Stimulated activated CD8-positive, alpha-beta memory T cell treated with anti-CD3 and anti-CD28 coated beads, Interleukin-7, amount 100 ng/mL, for 48 hours (primary cell): Measurements from ENCODE around the gene LRRC52.
A peak's percentile ranks its signal among the peaks of the same experiment; 100 is the strongest.
"Not testable (repeated sequence)": the region's sequence is repeated elsewhere in the genome, so short reads cannot be mapped to it uniquely, and the experiment has no call there.

Experiments used
- DNase-seq, 2 donors: peaks; one replicate each; pipeline ENCODE4 v3.0.0-alpha.2; 2020; ENCODE audit warnings: low read depth in 1 of 2; ENCODE audit errors: extremely low read depth in 1 of 2

LRRC52 gene

GRCh38 chr1:165580931-165581871 is 37.4 kb downstream of the LRRC52 start:
- no peak for DNase-seq

GRCh38 chr1:165581926-165582325 is 38.1 kb downstream of the LRRC52 start:
- no peak for DNase-seq

GRCh38 chr1:165586398-165586797 is 42.6 kb downstream of the LRRC52 start:
- DNase-seq, result no peak

- not testable (repeated sequence) for DNase-seq
Observed at GRCh38 chr1:165591391-165591790, 47.6 kb downstream of the LRRC52 start.

GRCh38 chr1:165592945-165593823 is 49.4 kb downstream of the LRRC52 start:
- DNase-seq, result peak; percentile 39 to 40

GRCh38 chr1:165595246-165595938 is 51.6 kb downstream of the LRRC52 start:
- no peak for DNase-seq

GRCh38 chr1:165597883-165598675 is 54.3 kb downstream of the LRRC52 start:
- DNase-seq, result peak; percentile 92 to 96

- peak in 1 of 2 donors; percentile 9 for DNase-seq
Observed at GRCh38 chr1:165598676-165599059, 54.9 kb downstream of the LRRC52 start.

- DNase-seq, result no peak
Observed at GRCh38 chr1:165600793-165601192, 57.0 kb downstream of the LRRC52 start.

GRCh38 chr1:165603810-165604209 is 60.0 kb downstream of the LRRC52 start:
- DNase-seq, result no peak

GRCh38 chr1:165605246-165605645 is 61.4 kb downstream of the LRRC52 start:
- no peak for DNase-seq

- not testable (repeated sequence) for DNase-seq
Observed at GRCh38 chr1:165606676-165607075, 62.9 kb downstream of the LRRC52 start.

- no peak for DNase-seq
Observed at GRCh38 chr1:165610866-165611265, 67.1 kb downstream of the LRRC52 start.

- no peak for DNase-seq
Observed at GRCh38 chr1:165612062-165612461, 68.3 kb downstream of the LRRC52 start.
